Left hindlimb (tissue), 1 donor: ENCODE results near the gene ATAD3B.
A peak's percentile ranks its signal among the peaks of the same experiment; 100 is the strongest.
"Not testable (repeated sequence)": the region's sequence is repeated elsewhere in the genome, so short reads cannot be mapped to it uniquely, and the experiment has no call there.

ENCODE experiments used
- DNase-seq: peaks from one replicate; pipeline ENCODE4 v3.0.0-alpha.2; 2018

The ATAD3B gene, protein sequence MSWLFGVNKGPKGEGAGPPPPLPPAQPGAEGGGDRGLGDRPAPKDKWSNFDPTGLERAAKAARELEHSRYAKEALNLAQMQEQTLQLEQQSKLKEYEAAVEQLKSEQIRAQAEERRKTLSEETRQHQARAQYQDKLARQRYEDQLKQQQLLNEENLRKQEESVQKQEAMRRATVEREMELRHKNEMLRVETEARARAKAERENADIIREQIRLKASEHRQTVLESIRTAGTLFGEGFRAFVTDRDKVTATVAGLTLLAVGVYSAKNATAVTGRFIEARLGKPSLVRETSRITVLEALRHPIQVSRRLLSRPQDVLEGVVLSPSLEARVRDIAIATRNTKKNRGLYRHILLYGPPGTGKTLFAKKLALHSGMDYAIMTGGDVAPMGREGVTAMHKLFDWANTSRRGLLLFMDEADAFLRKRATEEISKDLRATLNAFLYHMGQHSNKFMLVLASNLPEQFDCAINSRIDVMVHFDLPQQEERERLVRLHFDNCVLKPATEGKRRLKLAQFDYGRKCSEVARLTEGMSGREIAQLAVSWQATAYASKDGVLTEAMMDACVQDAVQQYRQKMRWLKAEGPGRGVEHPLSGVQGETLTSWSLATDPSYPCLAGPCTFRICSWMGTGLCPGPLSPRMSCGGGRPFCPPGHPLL

DNA sequence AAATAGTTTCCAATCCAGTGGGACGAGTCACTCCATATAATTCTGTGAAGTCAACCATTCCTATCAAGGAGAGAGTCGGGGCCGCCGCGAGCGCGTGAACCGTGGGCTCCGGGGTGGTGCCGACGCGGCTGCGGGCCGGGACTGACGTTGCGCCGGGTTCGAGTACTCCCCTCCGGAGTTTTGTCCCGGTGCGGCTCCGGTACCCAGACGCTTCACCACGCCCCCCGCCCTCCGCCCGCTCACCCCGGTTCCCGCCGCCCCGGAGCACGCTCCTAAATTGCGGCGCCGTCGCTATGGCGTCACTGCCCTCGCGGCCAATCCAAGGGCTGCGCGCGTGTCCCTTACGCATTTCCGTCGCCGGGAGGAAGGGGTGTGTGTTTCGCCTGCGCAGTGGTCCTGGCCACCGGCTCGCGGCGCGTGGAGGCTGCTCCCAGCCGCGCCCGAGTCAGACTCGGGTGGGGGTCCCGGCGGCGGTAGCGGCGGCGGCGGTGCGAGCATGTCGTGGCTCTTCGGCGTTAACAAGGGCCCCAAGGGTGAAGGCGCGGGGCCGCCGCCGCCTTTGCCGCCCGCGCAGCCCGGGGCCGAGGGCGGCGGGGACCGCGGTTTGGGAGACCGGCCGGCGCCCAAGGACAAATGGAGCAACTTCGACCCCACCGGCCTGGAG, at the start of gene ATAD3B:
TSS of gene ATAD3B (plus strand) at position 377 of the 664 bp plus-strand sequence. CDS start at position 497, 120 bp downstream.
- peak; percentile 95 for DNase-seq

DNA sequence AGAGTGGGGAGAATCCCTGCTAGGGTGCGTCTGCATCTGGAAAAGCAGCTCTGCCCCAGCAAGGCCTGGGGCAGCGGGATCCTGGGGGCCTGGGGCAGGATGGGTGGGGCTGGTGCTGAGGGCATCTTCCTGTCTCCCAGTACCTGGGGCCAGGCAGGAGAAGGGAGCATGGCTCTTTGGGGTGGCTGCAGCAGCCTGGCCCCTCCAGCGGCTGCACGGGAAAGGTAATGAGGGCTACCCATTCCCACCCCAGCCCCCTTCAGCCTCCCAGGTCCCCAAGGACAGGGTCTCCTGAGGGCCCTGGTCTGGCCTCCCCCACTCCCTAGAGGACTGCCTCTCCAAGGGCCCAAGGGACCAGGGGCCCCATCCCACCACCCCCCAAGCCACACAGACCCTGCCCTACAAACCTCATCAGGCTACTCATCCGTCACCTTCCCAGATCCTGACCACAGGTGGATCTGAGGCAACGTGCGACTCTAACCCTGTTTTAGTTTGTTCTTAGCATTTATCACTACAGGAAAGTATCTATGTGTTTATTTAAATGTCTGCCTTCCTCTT, 49.6 kb upstream of the ATAD3B start:
- DNase-seq, result no peak

DNA sequence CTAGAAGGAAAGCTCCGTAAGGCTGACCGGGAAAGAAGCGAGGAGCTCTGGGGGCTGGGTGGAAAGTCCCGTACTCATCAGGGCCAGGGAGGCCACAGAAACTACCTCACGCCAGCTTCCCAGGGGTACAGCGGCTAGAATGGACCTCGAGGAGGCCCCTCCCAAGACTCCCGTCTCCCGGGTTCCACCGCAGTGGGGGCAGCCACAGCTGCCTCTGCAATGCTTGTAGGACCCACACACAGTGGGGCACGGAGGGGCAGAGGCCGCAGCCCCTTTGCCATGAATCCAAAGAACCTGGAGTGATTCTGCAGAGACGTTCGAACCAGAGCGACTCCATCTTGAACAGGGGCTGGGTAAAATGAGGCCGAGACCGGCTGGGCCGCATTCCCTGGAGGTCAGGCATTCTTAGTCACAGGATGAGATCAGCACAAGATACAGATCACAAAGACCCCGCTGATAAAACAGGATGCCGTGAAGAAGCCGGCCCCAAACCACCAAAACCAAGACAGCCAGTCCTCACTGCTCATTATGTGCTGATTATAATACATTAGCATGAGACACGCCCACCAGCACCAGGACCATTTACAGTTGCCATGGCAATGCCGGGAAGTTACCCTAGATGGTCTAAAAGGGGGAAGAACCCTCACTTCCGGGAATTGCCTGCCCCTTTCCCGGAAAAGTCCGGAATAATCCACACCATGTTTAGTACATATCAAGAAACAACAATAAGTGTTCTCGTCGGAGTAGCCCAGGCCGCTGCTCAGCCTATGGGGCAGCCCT, 48.9 kb upstream of the ATAD3B start:
- DNase-seq, result peak; percentile 36

DNA sequence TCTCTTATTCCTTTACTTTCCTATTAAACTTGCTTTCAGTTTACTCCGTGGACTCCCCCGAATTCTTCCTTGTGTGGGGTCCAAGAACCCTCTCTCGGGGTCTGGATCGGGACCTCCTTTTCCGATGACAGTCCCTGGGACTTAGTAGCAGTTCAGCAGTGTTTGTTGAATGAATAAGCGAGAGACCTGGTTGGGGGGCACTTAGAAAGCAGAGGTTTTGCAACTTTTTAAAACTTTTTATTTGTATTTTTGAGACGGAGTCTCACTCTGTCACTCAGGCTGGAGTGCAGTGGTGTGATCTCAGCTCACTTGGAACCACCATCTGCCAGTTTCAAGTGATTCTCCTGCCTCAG, 48.3 kb upstream of the ATAD3B start:
- DNase-seq, result no peak

DNA sequence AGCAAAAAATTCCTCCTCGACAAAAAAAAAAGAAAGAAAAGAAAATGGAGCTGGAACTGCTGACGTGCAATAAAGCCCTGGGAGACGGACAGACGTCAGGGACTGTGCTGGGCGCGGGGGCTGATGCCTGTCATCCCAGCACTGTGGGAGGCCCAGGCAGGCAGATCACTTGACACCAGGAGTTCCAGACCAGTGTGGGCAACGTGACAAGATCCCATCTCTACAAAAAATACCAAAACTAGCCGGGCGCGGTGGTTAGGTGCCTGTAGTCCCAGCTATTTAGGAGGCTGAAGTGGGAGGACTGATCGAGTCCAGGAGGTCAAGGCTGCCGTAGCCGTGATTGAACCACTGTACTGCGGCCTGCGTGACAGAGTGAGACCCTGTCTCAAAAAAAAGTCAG, 46.9 kb upstream of the ATAD3B start:
- no peak for DNase-seq

DNA sequence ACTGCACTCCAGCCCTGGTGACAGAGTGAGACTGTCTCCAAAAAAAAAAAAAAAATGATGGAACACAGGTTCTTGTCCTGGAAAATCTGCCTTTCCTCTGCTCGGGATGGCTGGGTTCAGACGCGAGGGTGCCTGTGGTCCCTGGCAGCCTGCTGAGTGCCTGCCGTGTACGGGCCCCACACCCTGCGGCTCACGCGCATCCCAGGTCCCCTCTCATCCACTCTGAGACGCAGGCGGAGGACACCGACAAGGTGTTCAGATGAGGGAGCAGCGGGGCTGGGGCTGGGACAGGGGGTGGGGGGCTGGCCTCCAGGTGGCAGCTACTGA, 46.2 kb upstream of the ATAD3B start:
- no peak for DNase-seq

DNA sequence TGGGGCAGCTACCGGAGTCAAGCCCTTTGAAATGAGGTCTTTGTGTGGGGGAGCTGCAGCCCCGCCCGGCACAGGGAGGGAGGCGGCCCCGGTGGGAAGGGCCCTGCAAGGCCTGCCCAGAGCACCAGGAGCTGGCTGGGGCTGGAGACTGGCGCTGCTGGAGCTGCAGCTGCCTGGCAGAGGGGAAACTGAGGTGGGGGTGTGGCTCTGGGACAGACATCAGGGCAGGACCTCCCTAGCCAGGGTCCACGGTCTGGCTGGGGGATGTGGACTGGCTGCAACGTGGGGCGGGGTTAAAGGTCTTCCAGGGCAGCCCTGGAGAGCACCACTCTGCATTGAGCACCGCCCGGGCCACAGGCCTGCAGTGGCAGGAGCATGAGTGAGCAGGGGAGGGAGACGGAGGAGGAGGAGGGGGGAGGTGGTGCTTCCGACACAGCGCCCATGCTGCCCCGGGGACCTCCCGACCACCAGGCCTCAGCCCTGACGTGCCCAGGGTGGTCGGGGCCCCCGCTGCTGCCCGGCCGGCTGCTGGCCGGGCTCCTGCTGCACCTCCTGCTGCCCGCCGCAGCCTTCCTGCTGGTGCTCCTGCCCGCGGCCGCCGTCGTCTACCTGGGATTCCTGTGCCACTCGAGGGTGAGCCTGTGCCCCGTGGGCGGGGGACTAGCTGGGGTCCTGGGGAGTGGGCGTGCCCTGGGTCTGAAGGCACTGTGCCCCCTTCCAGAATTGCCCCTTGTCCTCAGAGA, 45.6 kb upstream of the ATAD3B start:
- DNase-seq, result no peak

DNA sequence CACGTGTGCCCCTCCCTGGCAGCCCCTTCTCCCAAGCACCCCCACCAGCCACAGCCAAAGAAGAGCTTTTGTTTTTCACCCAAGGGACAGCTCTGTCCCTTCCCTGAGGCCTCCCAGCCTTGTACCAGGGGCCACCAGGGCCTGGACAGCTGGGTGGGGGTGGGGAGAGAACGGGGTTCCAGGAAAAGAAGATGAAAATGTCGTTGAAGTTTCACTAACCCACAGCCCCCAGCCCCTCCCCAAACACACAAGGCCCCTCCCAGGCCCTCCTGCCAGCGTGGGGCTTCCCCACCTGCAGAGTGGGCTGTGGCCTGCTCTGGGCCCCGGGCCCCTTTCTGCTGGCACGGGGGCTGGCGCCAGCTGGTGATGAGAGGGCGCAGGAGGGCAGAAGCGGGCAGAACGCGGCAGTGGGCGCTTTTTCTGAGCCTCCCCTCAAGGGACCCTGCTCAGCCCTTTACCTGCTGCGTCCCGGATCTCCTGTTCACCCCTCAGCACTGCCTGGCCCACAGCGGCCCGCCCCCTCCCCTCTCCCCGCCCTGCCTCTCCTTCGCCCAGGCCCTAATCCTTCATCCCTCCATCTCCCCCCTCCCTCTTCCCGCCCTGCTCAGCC, 45.0 kb upstream of the ATAD3B start:
- no peak for DNase-seq

DNA sequence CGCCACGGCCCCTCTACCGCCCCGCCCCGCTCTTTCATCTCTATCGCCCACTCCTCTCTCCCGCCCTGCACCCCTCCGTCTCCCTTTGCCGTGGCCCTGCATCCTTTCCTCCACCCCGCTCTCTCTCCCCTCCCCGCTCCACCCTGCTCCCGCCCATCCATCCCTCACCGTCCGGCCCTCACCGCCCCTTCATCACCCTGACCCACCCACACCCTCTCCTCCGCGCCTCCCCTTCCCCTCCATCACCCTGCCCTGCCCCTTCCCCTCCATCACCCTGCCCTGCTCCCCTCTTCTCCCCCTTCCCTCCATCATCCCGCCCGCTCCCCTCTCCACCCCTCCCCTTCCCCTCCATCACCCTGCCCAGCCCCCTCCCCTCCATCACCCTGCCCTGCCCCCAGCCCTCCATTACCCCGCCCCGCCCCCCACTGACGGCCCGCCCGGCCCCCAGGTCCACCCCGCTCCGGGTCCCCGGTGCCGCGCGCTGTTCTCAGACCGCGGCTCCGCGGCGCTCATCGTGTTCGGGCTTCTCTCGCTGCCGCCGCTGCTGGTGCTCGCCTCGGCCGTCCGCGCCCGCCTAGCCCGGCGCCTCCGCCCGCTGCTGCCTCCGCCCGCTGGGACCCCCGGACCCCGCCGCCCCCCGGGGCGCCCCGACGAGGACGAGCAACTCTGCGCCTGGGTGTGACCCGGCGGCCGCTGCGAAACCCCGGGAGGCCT, 44.3 kb upstream of the ATAD3B start:
- DNase-seq, result peak; percentile 76

DNA sequence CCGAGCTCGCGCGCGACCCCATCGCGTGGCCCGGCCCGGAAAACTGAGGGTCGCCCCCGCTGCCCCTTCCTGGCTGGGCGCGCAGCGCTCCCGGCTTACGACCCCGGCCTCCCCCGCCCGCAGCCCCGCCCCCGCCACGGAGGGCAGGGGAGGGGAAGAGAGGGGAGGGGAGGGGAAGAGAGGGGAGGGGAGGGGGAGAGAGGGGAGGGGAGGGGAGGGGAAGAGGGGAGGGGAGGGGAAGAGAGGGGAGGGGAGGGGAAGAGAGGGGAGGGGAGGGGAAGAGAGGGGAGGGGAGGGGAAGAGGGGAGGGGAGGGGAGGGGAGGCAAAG, 43.8 kb upstream of the ATAD3B start:
- DNase-seq, result no peak

DNA sequence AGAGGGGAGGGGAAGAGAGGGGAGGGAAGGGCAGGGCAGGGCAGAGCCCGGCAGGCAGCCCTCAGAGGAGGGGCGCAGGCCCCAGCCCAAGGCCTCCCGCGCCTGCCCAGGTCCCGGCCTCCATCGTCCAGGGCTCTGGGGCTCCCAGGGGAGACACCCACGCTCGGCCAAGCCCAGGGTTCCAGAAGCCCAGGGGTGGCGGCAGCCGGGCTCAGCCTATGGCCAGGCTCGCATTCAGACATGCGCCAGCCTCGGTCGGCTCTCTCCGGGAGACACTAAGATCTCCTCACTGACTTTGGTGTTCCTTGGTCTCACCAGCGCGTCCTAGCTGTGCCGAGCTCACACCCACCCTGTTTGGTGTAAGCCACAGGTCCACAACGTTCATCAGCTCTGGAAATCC, 43.4 kb upstream of the ATAD3B start:
- no peak for DNase-seq

DNA sequence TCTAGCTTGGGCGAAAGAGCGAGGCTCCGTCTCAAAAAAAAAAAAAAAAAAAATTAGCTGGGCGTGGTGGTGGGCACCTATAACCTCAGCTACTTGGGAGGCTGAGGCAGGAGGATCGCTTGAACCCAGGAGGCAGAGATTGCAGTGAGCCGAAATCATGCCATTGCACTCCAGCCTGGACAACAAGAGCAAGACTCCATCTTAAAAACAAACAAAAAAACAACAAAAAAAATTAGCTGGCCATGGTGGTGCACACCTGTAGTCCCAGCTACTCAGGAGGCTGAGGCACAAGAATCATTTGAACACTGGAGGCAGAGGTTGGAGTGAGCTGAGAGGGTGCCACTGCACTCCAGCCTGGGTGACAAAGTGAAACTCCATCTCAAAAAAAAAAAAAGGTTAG, 42.6 kb upstream of the ATAD3B start:
- not testable (repeated sequence) for DNase-seq

DNA sequence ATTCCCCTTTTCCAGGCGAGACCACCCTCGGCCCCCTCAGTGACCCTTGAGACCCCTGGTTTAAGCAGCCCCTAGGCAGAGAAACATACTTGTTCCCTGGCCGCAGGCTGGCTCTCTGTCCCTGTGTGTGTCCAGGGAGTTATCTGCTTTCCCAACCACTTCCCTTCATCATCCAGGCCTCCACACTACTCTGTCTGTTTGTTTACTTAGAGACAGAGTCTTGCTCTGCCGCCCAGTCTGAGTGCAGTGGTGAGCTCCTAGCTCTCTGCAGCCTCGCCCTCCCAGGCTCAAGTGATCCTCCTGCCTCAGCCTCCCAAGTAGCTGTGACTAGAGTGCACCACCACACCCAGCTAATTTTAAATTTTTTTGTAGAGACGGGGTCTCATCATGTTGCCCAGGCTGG, 41.9 kb upstream of the ATAD3B start:
- peak; percentile 38 for DNase-seq

DNA sequence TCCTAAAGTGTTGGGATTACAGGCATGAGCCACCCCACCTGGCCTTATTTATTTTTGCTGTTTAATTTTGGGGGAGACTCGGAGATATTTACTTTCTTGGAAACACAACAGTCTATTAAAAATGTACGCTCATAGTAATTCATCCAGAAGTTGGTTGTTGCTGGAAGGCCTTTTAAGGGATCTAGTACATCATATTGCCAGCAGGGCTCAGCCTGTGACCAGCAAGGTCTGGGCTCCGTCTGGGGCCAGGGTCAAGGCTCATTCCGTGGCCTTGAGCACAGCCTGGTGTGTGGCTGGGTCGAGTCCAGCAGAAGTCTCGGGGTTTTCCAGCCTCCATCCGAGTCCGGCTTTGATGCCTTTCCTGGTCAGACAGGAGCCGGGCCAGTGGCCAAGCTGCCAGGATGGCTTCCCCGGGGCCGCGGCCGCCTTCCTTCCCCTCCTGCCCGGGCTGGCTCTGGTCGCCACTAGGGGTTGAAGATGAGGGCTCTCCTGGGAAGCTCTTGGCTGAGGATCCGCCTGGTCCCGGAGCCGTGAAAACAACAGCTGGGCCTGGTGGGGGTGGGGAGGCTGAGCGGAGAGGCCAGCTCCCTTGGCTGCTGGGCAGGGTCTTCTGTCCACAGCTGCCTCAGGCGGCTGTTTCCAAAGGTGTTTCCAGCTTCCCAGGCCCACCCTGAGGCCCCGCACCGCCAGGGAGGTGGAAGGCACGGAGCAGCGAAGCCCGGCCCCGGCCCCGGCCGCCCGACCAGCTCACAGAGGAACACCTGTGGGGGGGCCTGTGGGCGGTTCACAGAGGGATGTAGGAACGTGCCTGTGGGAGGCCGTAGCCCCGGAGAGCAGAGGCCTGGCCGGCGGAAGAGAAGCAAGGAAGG, 41.2 kb upstream of the ATAD3B start:
- peak; percentile 89 for DNase-seq

DNA sequence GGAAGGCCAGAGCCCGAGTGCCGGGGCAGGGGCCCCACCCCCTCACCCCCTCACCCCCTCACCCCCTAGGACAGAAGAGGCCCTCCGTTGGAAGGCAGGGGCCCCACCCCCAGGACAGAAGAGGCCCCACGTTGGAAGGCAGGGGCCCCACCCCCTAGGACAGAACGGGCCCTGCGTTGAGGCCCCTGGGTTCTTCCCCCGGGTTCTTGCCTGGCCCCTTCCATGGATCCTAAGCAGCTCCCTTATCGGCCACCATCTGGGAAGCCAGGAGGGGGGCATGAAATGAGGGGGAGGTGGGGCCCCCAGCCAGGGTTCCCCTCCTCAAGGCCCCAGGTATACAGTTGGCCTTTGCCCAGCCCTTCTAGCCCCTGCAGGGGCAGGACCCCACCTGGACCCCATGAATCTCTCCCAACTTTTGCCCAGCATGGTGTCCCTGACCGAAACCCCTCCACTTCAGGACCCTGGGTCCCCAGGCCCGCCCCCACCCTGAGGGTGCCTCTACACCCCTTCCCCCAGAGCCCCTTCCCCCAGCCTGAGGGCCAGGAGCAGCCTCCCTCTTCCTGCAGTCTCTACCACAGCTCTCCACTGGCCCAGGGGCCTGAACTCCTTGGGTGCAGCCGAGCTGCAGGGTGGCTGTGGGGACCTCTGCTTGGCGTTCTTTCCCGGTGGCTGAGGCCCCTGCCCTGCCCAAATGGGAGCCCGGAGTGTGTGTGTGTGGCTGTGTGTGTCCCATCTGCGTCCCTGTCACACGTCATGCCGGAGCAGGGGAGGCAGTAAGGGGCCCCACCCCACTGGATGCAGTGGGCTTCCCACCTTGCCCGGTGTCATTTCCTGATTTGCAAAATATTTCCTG, 40.3 kb upstream of the ATAD3B start:
- no peak for DNase-seq

DNA sequence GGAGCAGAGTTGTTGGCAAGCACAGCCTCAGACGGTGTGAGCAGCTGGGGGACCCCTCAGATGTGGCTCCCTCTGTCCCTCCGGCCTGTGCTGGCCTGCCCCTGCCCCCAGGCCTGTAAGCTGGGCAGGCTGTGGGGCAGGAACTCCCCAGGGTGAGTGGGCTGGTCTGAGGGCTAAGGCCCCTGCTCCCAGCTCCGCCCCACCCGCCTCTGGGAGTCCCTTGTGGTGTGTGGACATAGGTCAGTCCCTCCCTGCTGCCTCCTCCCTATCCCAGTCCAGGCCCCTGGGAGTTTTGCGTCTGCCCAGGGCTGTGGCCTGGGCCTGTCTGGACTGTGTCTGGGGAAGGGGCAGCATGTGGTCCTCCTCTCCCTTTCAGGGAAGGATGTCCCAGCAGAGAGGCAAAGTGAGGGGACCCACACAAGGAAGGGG, 39.7 kb upstream of the ATAD3B start:
- peak; percentile 67 for DNase-seq

DNA sequence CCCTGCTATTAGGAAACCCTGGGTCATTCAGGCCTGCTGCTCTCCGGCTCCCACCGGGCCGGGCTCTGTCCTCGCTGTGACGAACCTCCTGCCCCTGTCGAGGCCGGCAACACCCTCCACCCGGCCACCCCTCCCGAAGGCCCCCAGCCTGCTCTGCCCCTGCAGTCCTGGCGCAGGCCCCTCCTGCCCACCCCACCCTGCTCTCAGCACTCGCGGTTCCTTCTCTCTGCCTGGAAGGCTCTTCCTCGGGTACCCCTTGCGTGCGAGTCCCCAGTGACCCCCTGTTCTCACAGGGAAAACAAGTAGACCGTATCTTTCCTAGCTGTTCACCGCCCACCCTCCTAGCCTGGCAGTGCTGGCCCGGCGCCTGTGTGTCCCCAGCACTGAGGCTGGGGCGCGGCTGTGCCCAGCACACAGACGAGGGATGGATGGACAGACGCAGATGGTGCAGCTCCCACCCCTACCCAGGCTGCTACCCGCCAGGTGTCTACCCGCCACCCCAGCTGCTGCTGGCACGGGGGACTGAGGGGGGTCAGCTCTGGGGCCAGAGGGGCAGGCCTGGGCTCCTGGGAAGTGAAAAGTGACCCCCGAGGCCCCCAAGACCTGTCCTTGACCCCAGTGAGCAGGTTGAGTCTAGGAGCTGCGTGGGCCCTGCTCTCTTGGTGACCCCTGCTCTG, 39.2 kb upstream of the ATAD3B start:
- peak; percentile 82 for DNase-seq

DNA sequence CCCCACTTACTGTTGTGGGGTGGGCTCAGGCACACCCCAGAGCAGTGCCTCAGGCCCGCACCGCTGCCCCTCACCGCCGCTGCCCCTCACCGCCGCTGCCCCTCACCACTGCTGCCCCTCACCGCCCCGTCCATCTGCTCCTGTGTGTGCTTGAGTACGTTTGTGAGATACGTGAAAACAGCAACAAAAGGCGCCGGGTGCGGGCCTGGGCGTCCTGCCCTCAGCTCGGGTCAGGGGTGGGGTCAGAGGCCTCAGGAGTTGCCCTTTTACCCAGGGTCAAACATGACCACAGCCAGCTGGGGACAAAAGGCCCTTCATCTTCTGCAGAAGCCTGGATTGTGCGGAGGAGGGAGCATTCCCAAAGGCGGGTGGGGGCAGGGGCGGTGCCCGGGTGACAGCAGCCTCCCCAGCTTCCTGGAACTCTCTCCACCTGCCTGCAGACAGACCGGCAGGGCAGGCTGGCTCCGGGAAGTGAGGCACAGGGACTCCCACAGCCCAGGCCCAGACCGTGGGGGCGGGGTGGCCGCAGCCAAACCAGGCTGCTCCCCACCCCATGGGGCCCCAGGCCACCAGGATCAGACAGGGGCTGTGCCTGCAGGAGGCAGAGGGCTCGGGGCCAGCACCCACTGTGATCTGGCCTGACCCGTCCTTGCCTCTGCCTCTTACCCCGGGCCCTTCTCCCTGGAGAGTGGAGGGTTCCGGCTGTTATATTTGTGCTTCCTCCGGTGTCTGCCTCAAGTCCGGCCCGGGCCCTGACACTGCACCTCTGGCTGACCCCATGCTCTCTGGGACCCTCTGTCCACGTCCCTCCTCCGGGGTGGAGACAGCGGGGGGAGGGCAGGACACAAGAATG, 38.4 kb upstream of the ATAD3B start:
- peak; percentile 85 for DNase-seq
